GM20000 (cell line): ENCODE data around the gene HSBP1L1.

Experiments used
- DNase-seq: peaks from one replicate; pipeline ENCODE4 v3.0.0; 2012; ENCODE audit warnings: low spot score
- TF ChIP-seq, protein P1 (sequence below): IDR thresholded peaks from 2 replicates; pipeline ENCODE4 v1.5.1; 2012; ENCODE audit warnings: mild to moderate bottlenecking, control low read depth; ENCODE audit errors: extremely low read depth, missing control alignments

Gene HSBP1L1

DNA sequence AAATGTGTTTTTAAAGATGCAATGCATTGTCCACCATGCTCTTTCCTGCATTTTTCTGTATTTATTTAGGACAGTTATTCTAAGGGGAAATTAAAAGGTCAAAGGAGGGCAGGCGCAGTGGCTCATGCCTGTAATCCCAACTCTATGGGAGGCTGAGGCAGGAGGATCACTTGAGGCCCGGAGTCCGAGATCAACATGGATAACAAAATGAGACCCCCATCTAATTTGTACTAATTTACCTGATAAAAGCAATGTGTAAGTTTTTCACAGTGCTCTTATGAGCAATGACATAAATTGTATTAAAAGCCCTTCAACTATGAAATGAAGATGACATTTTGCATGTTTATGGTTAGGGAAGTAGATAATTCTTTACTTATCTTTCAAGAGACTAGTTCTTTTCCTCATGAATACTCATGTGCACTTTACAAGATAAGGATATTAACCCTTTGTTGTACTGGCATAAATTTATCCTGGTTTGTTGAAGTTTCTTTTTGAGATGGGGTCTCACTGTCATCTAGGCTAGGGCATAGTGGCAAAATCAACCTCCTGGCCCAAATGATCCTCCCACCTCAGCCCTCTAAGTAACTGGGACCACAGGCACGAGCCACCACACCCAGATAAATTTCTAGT, 9.7 kb downstream of the HSBP1L1 start:
- no peak for DNase-seq
- TF ChIP-seq, protein P1, sequence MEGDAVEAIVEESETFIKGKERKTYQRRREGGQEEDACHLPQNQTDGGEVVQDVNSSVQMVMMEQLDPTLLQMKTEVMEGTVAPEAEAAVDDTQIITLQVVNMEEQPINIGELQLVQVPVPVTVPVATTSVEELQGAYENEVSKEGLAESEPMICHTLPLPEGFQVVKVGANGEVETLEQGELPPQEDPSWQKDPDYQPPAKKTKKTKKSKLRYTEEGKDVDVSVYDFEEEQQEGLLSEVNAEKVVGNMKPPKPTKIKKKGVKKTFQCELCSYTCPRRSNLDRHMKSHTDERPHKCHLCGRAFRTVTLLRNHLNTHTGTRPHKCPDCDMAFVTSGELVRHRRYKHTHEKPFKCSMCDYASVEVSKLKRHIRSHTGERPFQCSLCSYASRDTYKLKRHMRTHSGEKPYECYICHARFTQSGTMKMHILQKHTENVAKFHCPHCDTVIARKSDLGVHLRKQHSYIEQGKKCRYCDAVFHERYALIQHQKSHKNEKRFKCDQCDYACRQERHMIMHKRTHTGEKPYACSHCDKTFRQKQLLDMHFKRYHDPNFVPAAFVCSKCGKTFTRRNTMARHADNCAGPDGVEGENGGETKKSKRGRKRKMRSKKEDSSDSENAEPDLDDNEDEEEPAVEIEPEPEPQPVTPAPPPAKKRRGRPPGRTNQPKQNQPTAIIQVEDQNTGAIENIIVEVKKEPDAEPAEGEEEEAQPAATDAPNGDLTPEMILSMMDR, result no peak

DNA sequence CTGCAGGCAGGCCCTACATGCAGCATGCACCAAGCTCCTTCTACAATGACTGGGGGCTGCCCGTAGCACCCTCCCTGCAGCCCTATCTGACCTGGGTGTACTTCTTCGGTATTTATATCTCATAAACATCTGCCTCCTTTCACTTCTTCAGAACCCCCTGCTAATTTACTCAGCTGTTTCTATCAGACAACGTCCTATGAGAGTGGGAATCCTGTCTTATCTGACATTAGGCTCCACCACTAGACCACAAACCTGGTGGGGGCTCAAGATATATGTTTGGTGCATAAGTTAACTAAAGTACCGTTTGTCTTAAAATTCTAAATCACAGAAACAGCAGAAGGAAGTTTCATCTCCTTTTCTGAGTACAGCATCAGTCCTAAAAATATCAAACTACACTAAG, 10.6 kb downstream of the HSBP1L1 start:
- TF ChIP-seq, protein P1, result no peak
- DNase-seq, result no peak

DNA sequence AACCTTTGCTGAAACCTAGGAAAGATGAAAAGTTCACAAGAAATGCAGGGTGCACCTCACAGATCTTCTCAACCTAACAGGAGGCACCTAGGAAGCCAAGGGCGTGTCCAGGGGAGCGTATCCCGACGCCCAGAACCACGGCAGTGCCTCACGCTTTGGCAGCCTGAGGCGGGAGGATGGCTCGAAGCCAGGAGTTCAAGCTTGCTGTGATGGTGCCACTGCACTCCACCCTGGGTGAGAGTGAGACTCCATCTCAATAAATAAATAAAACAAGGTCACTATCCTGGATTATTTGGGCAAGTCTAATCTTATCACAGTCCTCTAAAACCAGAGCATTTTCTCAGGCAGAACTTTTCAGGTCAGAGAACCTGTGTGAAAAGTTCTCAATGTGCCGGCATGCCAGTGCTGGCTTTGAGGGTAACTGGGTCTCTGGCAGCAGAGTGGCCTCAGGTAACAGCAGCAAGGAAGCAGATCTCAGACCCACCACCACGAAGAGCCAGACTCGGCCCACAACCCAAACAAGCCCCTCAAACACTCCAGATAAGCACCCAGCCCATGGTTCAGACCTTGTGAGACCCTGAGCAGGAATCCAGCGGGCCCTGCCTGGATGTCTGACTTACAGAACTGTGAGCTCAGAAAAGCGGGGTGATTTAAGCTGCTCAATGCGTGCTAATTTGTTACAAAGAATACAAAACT, 11.7 kb downstream of the HSBP1L1 start:
- TF ChIP-seq, protein P1, result no peak
- DNase-seq, result no peak

DNA sequence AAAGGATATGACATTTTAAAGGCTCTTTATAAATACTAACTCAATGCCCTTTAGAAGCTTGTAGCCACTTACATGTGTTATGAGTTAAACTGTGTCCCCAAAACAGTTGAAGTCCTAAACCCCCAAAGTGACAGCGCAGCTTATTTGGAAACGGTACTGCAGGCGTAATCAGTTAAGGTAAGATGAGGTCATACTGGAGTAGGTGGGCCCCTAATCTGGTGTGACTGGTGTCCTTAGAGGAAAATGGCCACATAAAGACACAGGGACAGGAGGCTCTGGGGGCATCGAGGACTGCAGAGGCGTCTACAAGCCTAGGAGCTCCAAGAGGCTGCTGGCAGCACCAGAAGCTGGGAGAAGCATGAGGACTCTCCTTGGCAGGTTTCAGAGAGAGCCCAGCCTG, 15.4 kb downstream of the HSBP1L1 start:
- no peak for DNase-seq
- TF ChIP-seq, protein P1, result no peak

DNA sequence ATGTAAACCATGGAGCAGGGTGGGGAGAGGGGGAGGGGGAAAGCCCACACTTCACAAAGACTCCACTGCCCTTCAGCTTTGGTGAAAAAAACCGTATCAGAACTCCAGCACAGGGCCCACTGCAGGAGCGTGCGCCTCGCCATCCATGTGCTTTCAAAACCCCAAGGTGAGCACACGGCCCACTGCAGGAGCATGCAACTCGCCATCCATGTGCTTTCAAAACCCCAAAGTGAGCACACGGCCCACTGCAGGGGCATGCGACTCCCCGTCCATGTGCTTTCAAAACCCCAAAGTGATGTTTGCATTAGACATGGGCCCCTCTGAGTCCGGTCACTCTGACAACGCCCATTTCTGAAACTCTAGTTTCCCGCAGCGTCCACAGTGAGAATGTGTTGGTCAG, 16.1 kb downstream of the HSBP1L1 start:
- DNase-seq, result no peak
- TF ChIP-seq, protein P1, result no peak

DNA sequence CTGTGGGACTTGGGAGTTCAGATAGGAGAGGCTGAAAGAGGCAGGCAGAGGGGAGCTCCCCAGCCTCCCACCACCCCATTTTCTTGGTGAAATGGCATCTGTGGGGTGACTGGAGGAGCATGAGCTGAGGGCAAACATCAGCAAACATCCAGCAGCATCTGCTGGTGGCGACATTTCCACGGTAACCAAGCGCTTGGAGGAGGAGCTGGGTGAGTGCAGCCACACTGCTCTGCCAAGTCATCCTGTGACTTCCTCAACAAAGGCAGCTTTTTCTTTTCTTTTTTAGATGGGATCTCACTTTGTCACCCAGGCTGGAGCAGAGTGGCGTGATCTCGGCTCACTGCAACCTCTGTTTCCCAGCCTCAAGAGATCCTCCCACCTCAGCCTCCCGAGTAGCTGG, 18.3 kb downstream of the HSBP1L1 start:
- TF ChIP-seq, protein P1, result no peak
- no peak for DNase-seq

DNA sequence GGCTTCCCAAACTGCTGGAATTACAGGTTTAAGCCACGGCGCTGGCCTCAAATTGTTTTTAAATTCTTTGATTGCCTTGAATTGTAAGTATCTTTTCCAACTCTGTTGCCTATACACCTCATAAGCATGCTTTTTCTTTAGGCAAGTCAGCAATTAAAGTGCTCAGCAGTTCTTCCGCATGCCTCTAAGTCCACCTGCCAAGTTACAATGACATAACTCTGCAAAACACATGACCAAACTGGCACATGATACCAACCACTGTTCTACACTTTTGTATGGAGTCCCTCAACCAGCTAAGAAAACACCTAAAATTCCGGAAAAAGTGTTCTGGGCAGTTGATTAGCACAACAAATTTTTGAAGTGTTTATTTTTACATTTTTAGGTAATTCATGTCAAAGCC, 18.8 kb downstream of the HSBP1L1 start:
- TF ChIP-seq, protein P1, result no peak

More for the DNA sequence above, 18.8 kb downstream of the HSBP1L1 start:
- DNase-seq, result no peak
